Occipital lobe (tissue), 2 donors: ENCODE results near the gene NKAPL. TPM values are rescaled to one million over a fixed set of nuclear protein-coding genes. Genes with fewer than 3 reads are reported as not detected.

ENCODE experiments used
- DNase-seq: peaks from one replicate; lab custom pipeline; 2025; lab: John Stamatoyannopoulos, UW
- total RNA-seq: library from RNA; depleted of rRNA; stranded (reverse); fragments of >200 nt; gene quantifications from one replicate; pipeline ENCODE4 v1.2.3, GENCODE V29; 2014

Gene NKAPL
- total RNA-seq, 1 donor from 2014 or later, result 4.1 TPM

- no peak for DNase-seq
Measured at GRCh38 chr6:28245206-28245941, 13.7 kb upstream of the NKAPL start.

DNA sequence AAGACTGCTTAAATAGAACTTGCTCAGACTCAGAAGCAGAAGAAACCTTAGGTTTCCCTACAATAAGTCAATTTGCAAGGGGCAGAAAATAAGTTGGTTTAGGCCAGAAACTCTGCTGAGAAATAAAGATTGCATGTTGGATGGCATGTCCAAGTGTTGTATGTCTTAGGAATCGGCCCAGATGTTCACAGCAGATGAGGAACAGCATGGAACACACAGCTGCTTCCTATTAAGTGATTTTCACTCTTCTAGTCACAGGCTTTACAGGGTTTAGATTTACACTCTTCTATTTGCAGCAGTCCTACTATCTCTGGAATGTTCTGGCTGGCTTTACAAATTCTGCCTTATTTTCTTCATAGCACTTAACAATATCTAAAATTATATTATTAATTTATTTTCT, 10.2 kb upstream of the NKAPL start:
- no peak for DNase-seq

DNA sequence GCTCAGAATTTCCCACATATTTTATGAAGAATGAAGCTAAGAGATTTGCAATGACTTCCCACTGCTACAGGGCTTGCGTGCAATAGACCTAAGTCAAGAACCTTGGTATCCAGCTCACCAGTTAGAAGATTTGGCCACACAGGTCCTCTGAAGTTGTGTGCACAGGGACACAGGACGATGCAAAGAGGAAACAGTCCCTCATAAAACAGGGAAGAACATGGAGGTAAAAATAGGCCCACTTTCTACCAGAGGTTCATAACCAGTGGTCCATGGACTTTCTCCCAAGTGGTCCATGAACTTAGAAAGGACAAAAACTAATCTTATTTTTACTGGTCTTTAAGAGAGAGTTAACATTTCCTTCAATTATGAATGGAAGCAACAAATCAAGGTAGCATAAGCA, 8.3 kb upstream of the NKAPL start:
- no peak for DNase-seq

- DNase-seq, result peak; percentile 15
Measured at GRCh38 chr6:28251661-28252008, 7.5 kb upstream of the NKAPL start.

DNA sequence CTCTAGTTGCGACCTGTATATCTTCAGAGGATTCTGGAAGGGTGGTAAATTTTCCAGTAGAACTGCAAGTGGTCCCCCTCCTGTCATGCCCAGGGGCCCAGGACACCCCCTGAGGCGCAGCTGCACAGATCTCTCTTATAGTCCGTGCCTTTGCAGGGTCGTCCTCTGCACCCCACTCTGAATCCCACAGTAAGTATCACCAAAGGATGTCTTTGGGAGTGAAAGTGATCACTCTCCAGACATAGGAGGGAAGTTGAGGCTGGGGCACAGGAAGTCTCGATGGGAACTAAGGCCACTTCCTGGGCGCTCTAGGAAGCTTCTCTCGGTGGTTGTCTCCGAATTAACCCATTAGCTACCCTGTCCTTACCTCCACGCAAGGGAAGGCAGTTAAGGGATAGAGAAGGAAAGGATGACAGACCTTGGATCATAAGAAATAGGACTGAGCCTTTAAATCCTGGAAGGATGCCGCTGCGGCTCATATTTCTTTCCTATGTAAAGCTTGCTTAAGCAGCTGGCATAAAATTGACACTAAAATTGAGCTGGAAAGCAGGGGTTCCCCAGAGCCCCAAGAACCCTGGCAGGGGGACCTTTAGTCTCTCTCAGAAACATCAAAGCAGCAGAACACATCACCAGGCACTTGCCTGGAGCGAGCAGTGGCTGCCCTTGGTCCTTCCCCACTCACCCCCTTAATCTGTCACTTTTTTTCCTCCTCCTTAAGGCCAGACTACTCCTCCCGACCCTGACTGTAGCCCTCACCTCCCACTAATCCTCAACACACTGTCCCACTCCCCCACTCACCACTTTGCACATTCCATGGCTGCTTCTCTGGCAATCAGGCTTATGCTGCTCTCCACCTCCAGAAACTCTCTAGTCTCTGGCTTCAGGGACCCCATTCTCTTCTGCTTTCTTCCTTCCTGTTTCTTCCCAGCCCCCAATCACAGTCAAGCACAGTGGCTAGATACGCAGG, 6.8 kb upstream of the NKAPL start, which contains the start of gene ZKSCAN4:
Gene ZKSCAN4 (minus strand): TSS at position 261 of the 967 bp plus-strand sequence. CDS start 289 bp downstream, outside the sequence.
- peak; percentile 39 for DNase-seq

DNA sequence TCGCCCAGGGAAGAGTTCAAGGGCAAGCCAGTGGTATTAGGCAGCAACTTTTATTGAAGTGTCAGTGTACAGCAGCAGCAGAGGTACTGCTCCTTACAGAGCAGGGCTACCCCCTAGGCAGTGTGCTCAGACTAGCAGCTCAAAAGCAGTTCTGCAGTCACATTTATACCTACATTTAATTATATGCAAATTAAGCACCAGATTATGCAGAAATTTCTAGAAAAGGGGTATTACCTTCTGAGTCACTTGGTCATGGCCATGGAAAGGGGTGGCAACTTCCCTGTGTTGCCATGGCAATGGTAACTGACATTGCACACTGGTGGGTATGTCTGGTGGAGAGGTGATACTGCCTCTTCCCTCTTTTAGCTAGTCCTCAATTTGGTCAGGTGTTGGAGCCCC, 5.0 kb upstream of the NKAPL start:
- no peak for DNase-seq

DNA sequence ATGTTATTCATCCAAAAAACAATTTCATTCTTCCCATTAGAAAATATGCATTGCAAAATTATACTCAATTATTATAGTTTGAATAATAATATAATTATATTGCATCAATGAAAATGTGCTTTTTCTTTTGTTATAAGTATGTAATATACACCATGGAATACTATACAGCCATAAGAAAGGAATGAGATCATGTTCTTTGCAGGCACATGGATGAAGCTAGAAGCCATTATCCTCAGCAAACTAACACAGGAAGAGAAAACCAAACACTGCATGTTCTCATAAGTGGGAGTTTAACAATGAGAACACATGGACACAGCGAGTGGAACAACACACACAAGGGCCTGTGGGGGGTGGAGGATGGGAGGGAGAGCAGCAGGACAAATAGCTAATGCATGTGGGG, 2.1 kb upstream of the NKAPL start:
- DNase-seq, result no peak

DNA sequence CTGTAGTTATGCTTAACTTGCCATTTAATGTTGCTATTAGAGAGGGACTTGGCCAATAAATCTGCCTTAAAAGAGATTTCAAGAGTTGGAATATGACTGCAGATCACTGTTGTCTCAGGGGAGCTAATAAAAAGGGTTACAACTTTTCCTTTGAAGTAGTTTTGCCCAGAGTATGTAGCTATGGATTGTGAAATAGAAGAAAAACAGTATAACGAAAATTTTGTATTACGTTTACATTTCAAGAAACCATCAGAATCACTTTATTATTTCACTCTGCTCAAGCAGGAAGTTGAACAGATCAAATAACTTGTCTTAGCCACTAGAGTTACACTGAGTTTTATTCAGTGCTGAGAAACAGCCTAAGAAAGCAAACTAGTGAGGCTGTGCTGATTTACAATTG, 4.8 kb downstream of the NKAPL start:
- DNase-seq, result no peak

DNA sequence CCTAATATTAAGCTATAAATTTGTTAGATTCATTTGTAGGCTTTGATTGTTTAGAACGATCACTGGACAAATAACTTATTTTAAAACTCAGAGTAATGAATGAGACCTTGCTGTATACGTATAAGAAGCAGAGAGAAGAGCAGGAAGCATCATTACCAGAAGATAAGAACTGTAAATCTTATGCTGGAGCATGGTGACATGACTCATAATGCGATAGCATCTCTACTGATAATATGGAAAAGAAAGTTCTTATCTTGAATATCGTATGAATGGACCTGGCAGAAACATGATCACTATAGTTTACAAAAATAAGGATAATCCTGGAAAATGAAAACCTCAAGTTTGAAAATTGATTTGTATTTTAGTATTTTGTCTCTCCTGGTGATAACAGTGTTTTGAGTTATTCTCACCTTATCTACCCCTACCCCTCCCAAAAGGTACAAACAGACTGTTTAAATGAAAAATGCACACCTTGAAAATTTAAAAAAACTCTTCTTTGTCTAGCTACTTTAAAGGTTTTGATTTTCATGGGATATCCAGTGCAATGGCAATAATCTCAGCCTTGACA, 5.8 kb downstream of the NKAPL start:
- DNase-seq, result no peak

DNA sequence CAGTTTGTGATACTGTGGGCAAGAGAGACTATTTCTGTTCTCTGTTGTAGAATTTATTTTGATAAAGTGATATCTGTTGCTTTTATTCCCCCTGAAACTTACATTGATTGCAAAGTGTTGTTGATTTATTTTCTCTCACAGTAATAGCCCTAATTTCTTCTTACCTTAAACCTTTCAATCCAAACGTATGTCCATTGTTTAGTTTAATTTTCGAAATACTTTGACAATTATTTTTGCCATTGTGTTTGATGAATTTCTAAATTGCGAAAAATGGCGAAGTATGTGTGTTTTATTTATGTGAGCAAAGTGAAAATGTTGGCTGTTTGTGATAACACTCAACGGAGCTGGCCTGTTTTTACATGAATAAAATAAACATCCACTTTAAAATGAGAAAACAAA, 7.5 kb downstream of the NKAPL start:
- no peak for DNase-seq

DNA sequence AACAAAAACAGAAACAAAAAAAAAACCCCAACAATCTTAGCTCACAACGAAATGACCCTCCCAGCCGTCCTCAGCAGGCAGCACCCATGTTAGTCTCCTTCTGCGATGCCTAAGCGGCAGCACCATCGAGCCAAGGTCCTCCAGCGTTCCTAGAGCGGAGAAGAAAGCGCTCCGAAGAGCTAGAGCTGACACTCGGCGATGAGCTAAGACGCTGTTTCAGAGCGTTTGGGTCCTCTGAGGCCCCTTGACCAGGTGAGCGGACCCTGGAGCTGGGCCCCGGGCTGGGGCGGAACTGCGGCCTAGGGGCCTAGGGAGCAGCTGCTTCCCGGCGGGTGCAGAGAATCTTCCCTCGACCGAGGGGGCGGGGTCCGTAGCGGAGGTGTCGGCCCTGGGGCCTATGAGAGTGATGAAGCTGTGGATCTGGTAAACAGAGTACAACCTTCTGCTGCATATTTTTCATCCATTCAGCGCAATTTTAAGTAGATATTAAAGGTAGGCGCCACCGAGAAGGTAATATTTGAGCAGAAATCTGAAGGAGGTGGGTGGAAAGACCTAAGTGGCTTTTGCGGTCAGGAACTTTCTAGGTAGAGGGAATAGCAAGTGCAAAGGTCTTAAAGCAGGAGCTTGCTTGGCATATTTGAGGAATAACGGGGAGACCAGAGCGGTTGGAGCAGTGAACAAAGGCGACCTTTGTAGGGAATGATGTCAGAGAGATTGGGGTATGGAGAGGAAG, 8.0 kb downstream of the NKAPL start, which contains the start of gene ZSCAN26:
Gene ZSCAN26 (plus strand): TSS at position 182 of the 733 bp plus-strand sequence. CDS start 4,777 bp downstream, outside the sequence.
- peak; percentile 69 for DNase-seq

DNA sequence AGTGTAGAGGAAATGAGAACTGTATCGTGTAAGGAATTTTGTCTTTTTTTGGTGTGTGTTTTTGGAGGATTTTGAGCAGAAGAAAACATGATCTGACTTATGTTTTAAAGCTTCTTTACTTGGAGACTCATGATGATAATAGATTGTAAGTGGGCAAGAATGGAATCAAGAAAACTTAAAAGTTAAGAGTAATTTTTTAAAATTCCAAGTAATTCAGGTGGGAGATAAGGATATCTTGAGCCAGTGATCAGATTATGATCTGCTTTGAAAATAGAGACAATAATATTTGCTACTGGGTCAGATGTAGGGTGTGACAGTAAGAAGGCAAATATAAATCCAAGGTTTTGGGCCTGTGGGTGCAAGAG, 8.6 kb downstream of the NKAPL start:
- DNase-seq, result no peak

DNA sequence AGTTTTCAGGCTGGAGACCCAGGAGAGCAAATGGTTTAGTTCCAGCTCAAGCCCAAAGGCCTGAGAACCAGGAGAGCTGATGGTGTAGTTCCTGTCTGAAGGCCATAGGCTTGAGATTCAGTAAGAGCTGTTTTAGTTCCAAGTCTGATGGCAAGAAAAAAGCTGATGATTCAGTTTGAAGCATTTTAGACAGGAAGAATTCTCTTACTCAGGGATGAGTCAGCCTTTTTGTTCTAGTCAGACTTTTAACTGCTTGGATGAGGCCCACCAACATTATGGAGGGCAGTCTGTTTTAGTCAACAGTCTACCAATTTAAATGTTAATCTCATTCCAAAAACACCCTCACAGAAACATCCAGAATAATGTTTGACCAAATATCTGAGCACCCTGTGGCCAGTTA, 10.4 kb downstream of the NKAPL start:
- no peak for DNase-seq

- DNase-seq, result no peak
Measured at GRCh38 chr6:28274888-28275287, 15.8 kb downstream of the NKAPL start.

DNA sequence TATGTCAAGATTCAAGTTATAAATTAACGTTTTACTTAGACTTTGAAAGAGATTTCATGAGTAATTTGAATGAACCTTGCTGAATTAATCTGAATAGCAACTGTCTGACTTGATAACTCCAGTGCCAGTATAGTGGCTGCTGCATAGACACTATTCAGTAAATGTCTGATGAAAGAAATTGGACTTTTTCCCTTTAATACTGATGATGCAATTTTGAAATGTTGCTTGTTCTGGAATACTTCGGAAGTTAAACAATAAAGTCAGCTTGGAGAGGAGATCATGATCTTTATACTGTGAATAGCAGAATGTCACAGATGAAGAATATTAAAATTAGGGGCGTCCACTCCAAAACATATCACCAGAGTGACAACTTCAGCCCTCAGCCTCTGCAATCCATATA, 18.6 kb downstream of the NKAPL start:
- DNase-seq, result no peak

DNA sequence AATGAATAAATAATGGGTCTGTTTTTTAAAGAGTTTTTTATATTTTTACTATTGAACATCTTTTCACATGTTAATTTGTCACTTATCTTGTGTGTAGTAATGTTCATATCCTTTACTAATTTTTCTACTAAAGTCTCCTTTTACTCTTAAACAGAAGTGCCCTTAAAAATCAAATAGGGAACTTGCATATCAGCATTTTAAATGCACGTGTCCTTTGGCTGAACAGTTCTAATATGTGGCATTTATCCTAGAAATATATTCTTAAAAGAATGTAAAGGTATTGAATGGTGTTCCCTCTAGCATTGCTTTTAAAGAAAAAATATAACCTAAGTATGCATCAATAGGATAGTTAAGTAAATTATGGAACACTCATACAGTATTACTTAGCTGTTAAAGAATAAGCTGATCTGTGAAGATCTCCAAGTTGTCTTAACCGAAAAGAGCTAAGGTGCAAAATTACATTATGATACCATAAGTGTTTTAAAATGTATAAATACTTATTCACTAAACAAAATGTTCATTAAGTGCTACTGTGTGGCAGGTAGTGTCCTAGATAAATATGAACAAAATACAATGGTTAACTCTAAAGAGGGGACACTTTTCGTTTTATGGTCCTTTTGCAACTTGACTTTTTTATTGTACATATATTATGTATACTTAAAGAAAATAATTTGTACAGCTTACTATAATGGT, 21.6 kb downstream of the NKAPL start:
- no peak for DNase-seq

- DNase-seq, result peak; percentile 60
Measured at GRCh38 chr6:28281288-28282064, 22.4 kb downstream of the NKAPL start, which contains the start of gene PGBD1. TSS of gene PGBD1 (plus strand) at chr6:28281572. CDS start at chr6:28283814, 2,242 bp downstream.

DNA sequence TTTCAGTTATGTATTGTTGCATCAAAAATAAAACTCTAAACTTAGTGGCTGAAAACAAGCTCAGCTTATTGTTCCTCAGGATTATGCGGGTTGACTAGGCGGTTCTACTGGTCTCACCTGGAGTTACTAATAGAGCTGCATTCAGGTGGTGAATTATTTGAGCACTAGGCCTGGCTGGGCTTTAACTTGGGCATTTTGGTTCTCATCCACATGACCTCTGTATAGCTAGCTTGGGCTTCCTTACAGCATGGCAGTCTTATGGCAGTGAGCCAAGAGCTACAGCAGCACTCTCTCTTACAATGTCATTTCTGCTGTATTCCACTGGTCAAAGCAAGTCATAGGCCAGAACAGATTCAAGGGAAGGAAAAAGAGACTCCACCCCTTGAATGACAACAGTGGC, 23.8 kb downstream of the NKAPL start:
- DNase-seq, result no peak

DNA sequence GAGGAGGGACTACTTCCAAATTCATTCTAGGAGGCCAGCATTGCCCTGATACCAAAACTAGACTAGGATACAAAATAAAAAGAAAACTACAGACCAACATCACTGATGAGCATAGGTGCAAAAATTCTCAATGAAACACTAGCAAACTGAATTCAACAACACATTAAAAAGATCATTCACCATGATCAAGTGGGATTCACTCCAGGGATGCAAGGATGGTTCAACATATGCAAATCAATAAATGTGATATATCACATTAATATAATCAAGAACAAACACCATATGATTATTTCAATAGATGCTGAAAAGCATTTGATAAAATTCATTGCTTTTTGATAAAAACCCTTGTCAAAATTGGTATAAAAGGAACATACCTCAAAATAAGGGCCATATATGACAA, 32.5 kb downstream of the NKAPL start:
- no peak for DNase-seq

GRCh38 chr6:28295326-28295725, 36.2 kb downstream of the NKAPL start:
- DNase-seq, result no peak
